Natural killer cell (primary cell): ENCODE measurements around the gene RAPGEF5. TPM values are rescaled to one million over a fixed set of nuclear protein-coding genes. Genes with fewer than 3 reads are reported as not detected.

Experiments used
- ATAC-seq, 3 donors: fragments of 150-1000 bp in 2 of 3; fragments of 200-7000 bp in 1 of 3; cut with Tn5 transposase; 1 replicate in 1 of 3; 2 replicates in 2 of 3; pipeline ENCODE4 v1.10.0; 2021; ENCODE audit warnings: mild to moderate bottlenecking in 2 of 3, moderate library complexity in 2 of 3
- DNase-seq, 2 donors: peaks; one replicate each; pipeline versions ENCODE4 v3.0.0 to v3.0.0-alpha.2; 2013 to 2021; ENCODE audit warnings: mixed read lengths in 1 of 2
- H3K27ac ChIP-seq: one replicate; pipeline ENCODE4 v1.5.1; 2013; ENCODE audit warnings: mild to moderate bottlenecking, low read length
- H3K27me3 ChIP-seq: one replicate; pipeline ENCODE4 v1.6.1; 2013; ENCODE audit warnings: low read length; ENCODE audit not compliant: control insufficient read depth, insufficient read depth
- H3K36me3 ChIP-seq: one replicate; pipeline ENCODE4 v1.6.1; 2013; ENCODE audit warnings: low read length; ENCODE audit not compliant: control insufficient read depth, insufficient read depth
- H3K4me1 ChIP-seq: one replicate; pipeline ENCODE4 v1.6.1; 2013; ENCODE audit warnings: low read length; ENCODE audit not compliant: control insufficient read depth, insufficient read depth
- H3K4me3 ChIP-seq: one replicate; pipeline ENCODE4 v1.5.1; 2013; ENCODE audit warnings: low read length
- H3K9me3 ChIP-seq: one replicate; pipeline ENCODE4 v1.6.1; 2013; ENCODE audit warnings: low read length; ENCODE audit not compliant: control insufficient read depth, insufficient read depth
- H3K27ac Mint-ChIP-seq, 2 donors: one replicate each; pipeline ENCODE4 v1.8.0; 2022; ENCODE audit warnings: mild to moderate bottlenecking in 2 of 2, mixed read lengths in 2 of 2, moderate library complexity in 1 of 2
- H3K27me3 Mint-ChIP-seq, 2 donors: one replicate each; pipeline ENCODE4 v1.8.0; 2022; ENCODE audit warnings: low read depth in 2 of 2, mixed read lengths in 2 of 2
- H3K36me3 Mint-ChIP-seq: one replicate; pipeline ENCODE4 v1.8.0; 2022; ENCODE audit warnings: mixed read lengths
- H3K4me1 Mint-ChIP-seq, 2 donors: one replicate each; pipeline ENCODE4 v1.8.0; 2022; ENCODE audit warnings: mixed read lengths in 2 of 2
- H3K4me3 Mint-ChIP-seq: one replicate; pipeline ENCODE4 v1.8.0; 2022; ENCODE audit warnings: mild to moderate bottlenecking, moderate library complexity, mixed read lengths
- H3K9me3 Mint-ChIP-seq, 2 donors: one replicate each; pipeline ENCODE4 v1.8.0; 2022; ENCODE audit warnings: mixed read lengths in 2 of 2
- CTCF ChIP-seq: fragments of 200-600 bp; IDR thresholded peaks from one replicate; pipeline ENCODE4 v1.8.0; 2022; ENCODE audit warnings: antibody characterized with exemption
- WGBS: methylation state at CpG from one replicate; pipeline ENCODE4 v1.1.7; 2013; ENCODE audit warnings: missing lambda C conversion rate; ENCODE audit not compliant: insufficient coverage; 5-methylcytosine and 5-hydroxymethylcytosine counted together
- intact Hi-C: fragments of 100-400 bp; cut with micrococcal nuclease; formaldehyde crosslinking; loops from one replicate; pipeline ENCODE4 v1.14.2; 2022
- total RNA-seq, 4 donors: library from RNA; stranded (reverse); fragments of 120-200 nt in 1 of 4; gene quantifications; one replicate each; pipeline versions ENCODE4 v1.2.3 to v1.2.4, GENCODE V29; 2013 to 2022

RAPGEF5 gene
- total RNA-seq, 3 donors from 2014 or later (not counting 1 experiment from before 2014, with no cell fraction given), result 0.26 to 0.33 TPM; not detected in 1

GRCh38 chr7:22292531-22292930, 64.4 kb downstream of the RAPGEF5 start:
- Mint-ChIP-seq H3K36me3 (no peaks in the 10 kb centered on the region), H3K27ac (no peak overlapping the region), H3K9me3 (no peaks in the 10 kb centered on the region), H3K4me3 (no peak overlapping the region), H3K4me1 (peaks cover 24 to 34% of the 10 kb centered on the region in 2 donors), H3K27me3 (peaks cover 38 to 46% of the 10 kb centered on the region in 2 donors)
- Histone ChIP-seq H3K36me3 (no peaks in the 10 kb centered on the region), H3K27me3 (peaks cover 7% of the 10 kb centered on the region), H3K9me3 (no peaks in the 10 kb centered on the region), H3K4me3 (no peak overlapping the region), H3K27ac (no peak overlapping the region), H3K4me1 (peaks cover 11% of the 10 kb centered on the region)
- peak; percentile 42 to 80 (median 53) for ATAC-seq
- WGBS, result 6% methylated on average over 2 of the region's 3 CpGs
- peak in 1 of 2 donors; percentile 11 for DNase-seq
- intact Hi-C loops, result no loop called here
- no peak for TF ChIP-seq CTCF

DNA sequence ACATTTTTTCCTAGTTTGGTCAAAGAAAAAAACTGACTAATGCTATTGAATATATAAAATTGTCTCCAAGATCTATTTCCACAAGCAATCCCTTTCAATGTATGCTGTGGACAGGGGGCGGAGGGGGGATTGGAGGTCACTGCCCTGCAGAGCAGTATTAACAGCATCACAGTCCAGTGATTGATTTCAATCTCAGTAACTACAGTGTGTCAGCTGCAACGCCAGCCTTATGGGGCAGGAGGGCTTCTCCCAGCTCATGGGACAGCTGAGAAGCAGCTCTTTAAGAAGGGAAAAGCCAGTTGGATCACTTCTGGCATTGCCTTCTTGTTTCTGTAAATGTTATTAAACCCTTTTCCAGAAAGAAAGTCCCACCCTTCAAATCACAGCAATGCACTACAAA, 65.0 kb downstream of the RAPGEF5 start:
- WGBS, result 88% methylated on average over 2 of the region's 2 CpGs

GRCh38 chr7:22288202-22288601, 68.8 kb downstream of the RAPGEF5 start:
- 68% methylated on average over 2 of the region's 6 CpGs for WGBS
- Histone ChIP-seq H3K4me1 (peaks cover 8% of the 10 kb centered on the region), H3K27ac (no peak overlapping the region), H3K27me3 (peaks cover 7% of the 10 kb centered on the region), H3K4me3 (no peak overlapping the region), H3K36me3 (no peaks in the 10 kb centered on the region), H3K9me3 (no peaks in the 10 kb centered on the region)
- intact Hi-C loops, result no loop called here
- TF ChIP-seq CTCF, result no peak
- Mint-ChIP-seq H3K9me3 (no peaks in the 10 kb centered on the region), H3K27me3 (peaks cover 24 to 47% of the 10 kb centered on the region in 2 donors), H3K4me1 (peaks cover 16 to 18% of the 10 kb centered on the region in 2 donors), H3K27ac (no peak overlapping the region), H3K4me3 (no peak overlapping the region), H3K36me3 (no peaks in the 10 kb centered on the region)
- DNase-seq (no peak), ATAC-seq (no peak)

More for the DNA sequence above, 65.0 kb downstream of the RAPGEF5 start:
- no peaks in the 10 kb centered on the region for H3K9me3 Mint-ChIP-seq
- H3K36me3 Mint-ChIP-seq, result no peaks in the 10 kb centered on the region
- Histone ChIP-seq H3K27ac (no peak overlapping the region), H3K27me3 (peaks cover 7% of the 10 kb centered on the region), H3K36me3 (no peaks in the 10 kb centered on the region), H3K4me3 (no peak overlapping the region), H3K4me1 (peaks cover 11% of the 10 kb centered on the region), H3K9me3 (no peaks in the 10 kb centered on the region)
- no peak for TF ChIP-seq CTCF
- no peak overlapping the region for H3K4me3 Mint-ChIP-seq
- H3K27me3 Mint-ChIP-seq, result peaks cover 41 to 44% of the 10 kb centered on the region in 2 donors
- no peak for ATAC-seq
- DNase-seq, result no peak
- H3K4me1 Mint-ChIP-seq, result peaks cover 24 to 34% of the 10 kb centered on the region in 2 donors
- intact Hi-C loops, result no loop called here
- no peak overlapping the region for H3K27ac Mint-ChIP-seq

DNA sequence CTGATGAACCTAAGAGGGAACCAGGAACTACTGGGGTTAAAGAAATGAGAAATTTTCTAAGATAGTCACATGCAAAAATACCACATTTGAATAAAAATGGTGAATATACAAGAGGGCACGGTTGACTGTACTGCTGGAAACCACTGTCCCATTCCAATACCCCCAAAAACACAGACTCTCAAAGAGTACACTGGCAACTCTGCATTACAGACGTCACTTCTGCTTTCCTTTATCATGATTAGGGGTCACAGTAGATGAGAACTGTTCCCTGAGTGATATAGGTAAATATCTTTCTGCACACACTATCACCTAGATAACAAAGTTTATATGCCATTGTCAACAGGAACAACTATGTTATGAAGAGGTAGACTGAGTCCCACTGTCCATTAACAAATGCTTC, 69.5 kb downstream of the RAPGEF5 start:
- intact Hi-C loops, result no loop called here
- Histone ChIP-seq H3K4me3 (no peak overlapping the region), H3K9me3 (no peaks in the 10 kb centered on the region), H3K27me3 (peaks cover 7% of the 10 kb centered on the region), H3K27ac (no peak overlapping the region), H3K36me3 (no peaks in the 10 kb centered on the region), H3K4me1 (peaks cover 4% of the 10 kb centered on the region)
- Mint-ChIP-seq H3K4me1 (peaks cover 8 to 10% of the 10 kb centered on the region in 2 donors), H3K4me3 (no peak overlapping the region), H3K9me3 (no peaks in the 10 kb centered on the region), H3K27ac (no peak overlapping the region), H3K27me3 (peaks cover 21 to 50% of the 10 kb centered on the region in 2 donors), H3K36me3 (no peaks in the 10 kb centered on the region)
- TF ChIP-seq CTCF, result no peak
- ATAC-seq (peak in 1 of 3 donors; percentile 61), DNase-seq (no peak)
- 80% methylated on average over 1 of the region's 2 CpGs for WGBS
